Measurements from ENCODE around the gene TRPM3. TPM values are rescaled to one million over a fixed set of nuclear protein-coding genes. Genes with fewer than 3 reads are reported as not detected.

The TRPM3 gene
- total and polyA plus RNA-seq, 9 of the 15 experiments (the other 6 are each of a cell fraction or from before 2014, with no cell fraction given): 0.04 TPM; not detected in 8

- H3K27ac ChIP-seq (ENCODE audit: extremely low read depth, low read depth, low read length): no peak overlapping the region
- intact Hi-C loops (cut with micrococcal nuclease): no loop called here
- no peak overlapping the region for H3K4me3 ChIP-seq
- no TSS peak for BruUV-seq (replicated peaks)
- CTCF ChIA-PET (ENCODE audit: low intra/inter-chr PET ratio): no interaction called here
- H2AFZ ChIP-seq (ENCODE audit: low read depth, low read length): no peak overlapping the region
- POLR2A ChIA-PET: no interaction called here
- no peaks in the 10 kb centered on the region for H3K36me3 ChIP-seq (ENCODE audit: control insufficient read depth, insufficient read depth, low read length)
- no peak for FAIRE-seq
- in situ Hi-C loops (cut with MboI): no loop called here
- DNase-seq (ENCODE audit: extremely low read depth in 1 of 4, low spot score in 3 of 4): no peak
- no peak overlapping the region for H3K9ac ChIP-seq (ENCODE audit: insufficient read depth in 1 of 2, low read depth in 2 of 2, low read length in 2 of 2)
- no peaks in the 10 kb centered on the region for H3K9me1 ChIP-seq (ENCODE audit: control insufficient read depth, insufficient read depth, low read length)
- no peaks in the 10 kb centered on the region for H4K20me1 ChIP-seq (replicated peaks; ENCODE audit: control insufficient read depth, insufficient read depth, low read length)
- no peak for ATAC-seq
- WGBS (ENCODE audit: insufficient coverage, low coverage, missing lambda C conversion rate): 0% methylated on average over 4 of the region's 5 CpGs
- H3K4me2 ChIP-seq (ENCODE audit: insufficient read depth, low read length): no peak overlapping the region
- H3K4me1 ChIP-seq (replicated peaks in 1 of 2; ENCODE audit: control insufficient read depth in 2 of 2, insufficient read depth in 2 of 2, low read length in 2 of 2): no peaks in the 10 kb centered on the region
- no peaks in the 10 kb centered on the region for H3K9me3 ChIP-seq (replicated peaks; ENCODE audit: control insufficient read depth, insufficient read depth, low read depth, low read length)
- H3K27me3 ChIP-seq (ENCODE audit: control insufficient read depth in 2 of 2, insufficient read depth in 2 of 2, low read length in 2 of 2): no peaks in the 10 kb centered on the region
- no peaks in the 10 kb centered on the region for H3K79me2 ChIP-seq (ENCODE audit: control insufficient read depth, insufficient read depth, low read length)
- TF ChIP-seq TAF7 (tag; IDR thresholded peaks at IDR 0.05) (no peak), DPF2 (IDR thresholded peaks at IDR 0.05) (no peak), ZNF444 (CRISPR knock-in tag; IDR thresholded peaks at IDR 0.05) (no peak), ZNF589 (CRISPR knock-in tag; IDR thresholded peaks at IDR 0.05; ENCODE audit: low read depth) (no peak), ATF4 (CRISPR knock-in tag; IDR thresholded peaks at IDR 0.05) (no peak), ZNF561 (CRISPR knock-in tag; conservative IDR thresholded peaks at IDR 0.05) (no peak), CREB1 (IDR thresholded peaks at IDR 0.05) (no peak), CREB1 (CRISPR knock-in tag; IDR thresholded peaks at IDR 0.05) (no peak), MCM7 (IDR thresholded peaks at IDR 0.05) (no peak), GTF2A2 (tag; IDR thresholded peaks at IDR 0.05) (no peak), GATAD2B (IDR thresholded peaks at IDR 0.05; ENCODE audit: borderline replicate concordance) (no peak), FOXJ2 (tag; IDR thresholded peaks at IDR 0.05) (no peak), KAT2B (IDR thresholded peaks at IDR 0.05; ENCODE audit: low read depth, low read length) (no peak), ZC3H4 (CRISPR knock-in tag; IDR thresholded peaks at IDR 0.05; ENCODE audit: borderline replicate concordance) (no peak), FOXP1 (CRISPR knock-in tag; IDR thresholded peaks at IDR 0.05) (no peak), ZFP1 (CRISPR knock-in tag; IDR thresholded peaks at IDR 0.05) (no peak), RBM25 (IDR thresholded peaks at IDR 0.05; ENCODE audit: low read depth, low read length, severe bottlenecking) (no peak)
- TF ChIP-seq, protein P1, sequence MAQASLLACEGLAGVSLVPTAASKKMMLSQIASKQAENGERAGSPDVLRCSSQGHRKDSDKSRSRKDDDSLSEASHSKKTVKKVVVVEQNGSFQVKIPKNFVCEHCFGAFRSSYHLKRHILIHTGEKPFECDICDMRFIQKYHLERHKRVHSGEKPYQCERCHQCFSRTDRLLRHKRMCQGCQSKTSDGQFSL (CRISPR knock-in tag; IDR thresholded peaks at IDR 0.05): no peak
- TF ChIP-seq, protein P1 (tag; IDR thresholded peaks at IDR 0.05): no peak
- TF ChIP-seq, protein P2, sequence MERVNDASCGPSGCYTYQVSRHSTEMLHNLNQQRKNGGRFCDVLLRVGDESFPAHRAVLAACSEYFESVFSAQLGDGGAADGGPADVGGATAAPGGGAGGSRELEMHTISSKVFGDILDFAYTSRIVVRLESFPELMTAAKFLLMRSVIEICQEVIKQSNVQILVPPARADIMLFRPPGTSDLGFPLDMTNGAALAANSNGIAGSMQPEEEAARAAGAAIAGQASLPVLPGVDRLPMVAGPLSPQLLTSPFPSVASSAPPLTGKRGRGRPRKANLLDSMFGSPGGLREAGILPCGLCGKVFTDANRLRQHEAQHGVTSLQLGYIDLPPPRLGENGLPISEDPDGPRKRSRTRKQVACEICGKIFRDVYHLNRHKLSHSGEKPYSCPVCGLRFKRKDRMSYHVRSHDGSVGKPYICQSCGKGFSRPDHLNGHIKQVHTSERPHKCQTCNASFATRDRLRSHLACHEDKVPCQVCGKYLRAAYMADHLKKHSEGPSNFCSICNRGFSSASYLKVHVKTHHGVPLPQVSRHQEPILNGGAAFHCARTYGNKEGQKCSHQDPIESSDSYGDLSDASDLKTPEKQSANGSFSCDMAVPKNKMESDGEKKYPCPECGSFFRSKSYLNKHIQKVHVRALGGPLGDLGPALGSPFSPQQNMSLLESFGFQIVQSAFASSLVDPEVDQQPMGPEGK (CRISPR knock-in tag; IDR thresholded peaks at IDR 0.05; ENCODE audit: borderline replicate concordance): no peak
- TF ChIP-seq, protein P3, sequence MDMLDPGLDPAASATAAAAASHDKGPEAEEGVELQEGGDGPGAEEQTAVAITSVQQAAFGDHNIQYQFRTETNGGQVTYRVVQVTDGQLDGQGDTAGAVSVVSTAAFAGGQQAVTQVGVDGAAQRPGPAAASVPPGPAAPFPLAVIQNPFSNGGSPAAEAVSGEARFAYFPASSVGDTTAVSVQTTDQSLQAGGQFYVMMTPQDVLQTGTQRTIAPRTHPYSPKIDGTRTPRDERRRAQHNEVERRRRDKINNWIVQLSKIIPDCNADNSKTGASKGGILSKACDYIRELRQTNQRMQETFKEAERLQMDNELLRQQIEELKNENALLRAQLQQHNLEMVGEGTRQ (CRISPR knock-in tag; IDR thresholded peaks at IDR 0.05): no peak
These were observed 145.6 kb downstream of the TRPM3 start for GRCh38 chr9:70975821-70976220.

All from K562 (cell line).